HEK293T (cell line): Measurements from ENCODE around the gene MTRF1.

Experiments
- CTCF ChIA-PET: fragments of 350-600 bp; formaldehyde crosslinking; extraction: SDS; loops from one replicate; lab custom pipeline; 2021; ENCODE audit warnings: antibody characterized with exemption, inconsistent platforms; lab: Yijun Ruan, JAX
- POLR2A ChIA-PET: fragments of 350-600 bp; formaldehyde crosslinking; extraction: SDS; loops from one replicate; lab custom pipeline; 2020; ENCODE audit warnings: antibody characterized with exemption, inconsistent platforms; lab: Yijun Ruan, JAX
- DNase-seq: peaks from one replicate; pipeline ENCODE4 v3.0.0; 2012; ENCODE audit warnings: mixed read lengths; ENCODE audit errors: extremely low spot score
- ARNT ChIP-seq: fragments of 450-650 bp; IDR thresholded peaks from 2 replicates; pipeline ENCODE4 v1.6.1; 2017; ENCODE audit warnings: mild to moderate bottlenecking
- BHLHE40 ChIP-seq: fragments of 450-650 bp; IDR thresholded peaks from 2 replicates; pipeline ENCODE4 v1.6.1; 2016; ENCODE audit warnings: mild to moderate bottlenecking, moderate library complexity, borderline replicate concordance
- CTBP1 ChIP-seq: fragments of 450-650 bp; IDR thresholded peaks from 2 replicates; pipeline ENCODE4 v1.6.1; 2016; ENCODE audit warnings: borderline replicate concordance
- ELF4 ChIP-seq: fragments of 450-650 bp; IDR thresholded peaks from 2 replicates; pipeline ENCODE4 v1.6.1; 2017; ENCODE audit warnings: antibody characterized with exemption
- FOXA1 ChIP-seq: fragments of 450-650 bp; IDR thresholded peaks from 2 replicates; pipeline ENCODE4 v1.6.1; 2016; ENCODE audit warnings: mild to moderate bottlenecking
- FOXK2 ChIP-seq: fragments of 450-650 bp; IDR thresholded peaks from 2 replicates; pipeline ENCODE4 v1.6.1; 2016; ENCODE audit warnings: mild to moderate bottlenecking
- FOXM1 ChIP-seq: fragments of 450-650 bp; IDR thresholded peaks from 2 replicates; pipeline ENCODE4 v1.6.1; 2017; ENCODE audit warnings: mild to moderate bottlenecking, borderline replicate concordance
- HDGF ChIP-seq: fragments of 450-650 bp; IDR thresholded peaks from 2 replicates; pipeline ENCODE4 v1.6.1; 2017; ENCODE audit warnings: antibody characterized with exemption, borderline replicate concordance
- L3MBTL2 ChIP-seq: fragments of 450-650 bp; conservative IDR thresholded peaks from 2 replicates; pipeline ENCODE4 v1.6.1; 2016; ENCODE audit warnings: mild to moderate bottlenecking
- LEF1 ChIP-seq: fragments of 450-650 bp; IDR thresholded peaks from 2 replicates; pipeline ENCODE4 v1.6.1; 2017; ENCODE audit warnings: mild to moderate bottlenecking, borderline replicate concordance
- NFRKB ChIP-seq: fragments of 450-650 bp; IDR thresholded peaks from 2 replicates; pipeline ENCODE4 v1.6.1; 2016; ENCODE audit warnings: mild to moderate bottlenecking, moderate library complexity
- SP1 ChIP-seq: fragments of 450-650 bp; IDR thresholded peaks from 2 replicates; pipeline ENCODE4 v1.6.1; 2017
- SUZ12 ChIP-seq: fragments of 450-650 bp; IDR thresholded peaks from 2 replicates; pipeline ENCODE4 v1.6.1; 2016; ENCODE audit warnings: mild to moderate bottlenecking
- TARDBP ChIP-seq: fragments of 450-650 bp; IDR thresholded peaks from 2 replicates; pipeline ENCODE4 v1.6.1; 2016
- ZNF384 ChIP-seq: fragments of 450-650 bp; IDR thresholded peaks from 2 replicates; pipeline ENCODE4 v1.6.1; 2016
- TF ChIP-seq, protein P1 (sequence below): fragments of 450-650 bp; IDR thresholded peaks from 2 replicates; pipeline ENCODE4 v1.6.1; 2016

Gene MTRF1

DNA sequence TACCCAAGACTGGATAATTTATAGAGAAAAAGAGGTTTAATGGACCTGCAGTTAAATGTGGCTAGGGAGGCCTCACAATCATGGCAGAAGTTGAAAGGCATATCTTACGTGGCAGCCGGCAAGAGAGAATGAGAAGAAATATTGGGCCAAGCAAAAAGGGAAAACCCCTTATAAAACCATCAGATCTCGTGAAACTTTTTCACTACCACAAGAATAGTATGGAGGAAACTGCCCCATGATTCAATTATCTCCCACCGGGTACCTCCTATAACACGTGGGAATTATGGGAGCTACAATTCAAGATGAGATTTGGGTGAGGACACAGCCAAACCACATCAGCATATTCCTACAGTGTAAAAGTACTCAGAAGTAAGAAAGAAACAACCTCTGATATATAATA is 64.3 kb downstream of the MTRF1 start:
- no peak for DNase-seq
- ChIA-PET CTCF (interaction anchor here (1.6 kb wide), 1 partner anchor 144 kb away, joined by 3 read pairs; no protein-coding TSS in a partner anchor), POLR2A (no interaction called here)
- TF ChIP-seq CTBP1 (no peak), LEF1 (no peak), SUZ12 (no peak), SP1 (no peak), NFRKB (no peak), ELF4 (no peak), FOXK2 (no peak), HDGF (no peak), FOXA1 (no peak), FOXM1 (no peak), L3MBTL2 (no peak), BHLHE40 (no peak), ARNT (no peak)

DNA sequence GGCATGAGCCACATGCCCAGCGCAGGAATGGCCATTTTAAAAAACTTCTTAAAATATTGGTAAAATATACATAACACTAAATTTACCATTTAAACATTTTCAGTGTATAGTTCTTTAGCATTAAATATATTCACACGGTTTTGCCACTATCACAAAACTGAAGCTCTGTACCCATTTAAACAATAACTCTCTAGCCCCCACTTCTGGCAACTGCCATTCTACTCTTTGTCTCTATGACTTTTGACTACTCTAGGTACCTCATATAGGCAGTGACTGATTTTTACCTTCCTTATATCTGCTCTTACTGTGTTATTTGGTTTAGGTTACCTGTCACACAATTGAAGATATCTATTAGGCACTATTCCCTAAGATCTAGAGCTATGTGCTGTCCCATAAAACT is 66.8 kb downstream of the MTRF1 start:
- ChIA-PET POLR2A (no interaction called here), CTCF (no interaction called here)
- TF ChIP-seq FOXM1 (no peak), ZNF384 (no peak), BHLHE40 (no peak), FOXK2 (no peak), HDGF (no peak), TARDBP (no peak), SUZ12 (no peak), ARNT (no peak), LEF1 (no peak)
- TF ChIP-seq, protein P1, sequence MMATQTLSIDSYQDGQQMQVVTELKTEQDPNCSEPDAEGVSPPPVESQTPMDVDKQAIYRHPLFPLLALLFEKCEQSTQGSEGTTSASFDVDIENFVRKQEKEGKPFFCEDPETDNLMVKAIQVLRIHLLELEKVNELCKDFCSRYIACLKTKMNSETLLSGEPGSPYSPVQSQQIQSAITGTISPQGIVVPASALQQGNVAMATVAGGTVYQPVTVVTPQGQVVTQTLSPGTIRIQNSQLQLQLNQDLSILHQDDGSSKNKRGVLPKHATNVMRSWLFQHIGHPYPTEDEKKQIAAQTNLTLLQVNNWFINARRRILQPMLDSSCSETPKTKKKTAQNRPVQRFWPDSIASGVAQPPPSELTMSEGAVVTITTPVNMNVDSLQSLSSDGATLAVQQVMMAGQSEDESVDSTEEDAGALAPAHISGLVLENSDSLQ, result no peak
- DNase-seq, result no peak

DNA sequence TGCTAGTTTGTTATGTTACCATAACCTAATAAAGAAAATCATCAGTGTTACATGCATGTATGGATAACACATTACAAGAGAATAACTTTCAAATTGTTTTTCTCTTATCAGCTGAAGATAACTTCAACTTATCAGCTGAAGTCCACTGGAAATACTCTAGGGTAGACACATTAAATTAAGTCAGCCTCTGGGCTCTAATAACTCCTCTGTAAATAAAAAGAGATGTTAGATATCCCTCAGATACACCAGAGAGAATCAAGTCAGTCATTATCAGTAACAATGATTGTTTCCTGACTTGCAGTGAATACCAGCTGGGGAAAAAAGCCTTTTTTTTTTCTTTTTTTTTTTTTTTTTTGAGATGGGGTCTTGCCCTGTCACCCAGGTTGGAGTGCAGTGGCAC is 67.4 kb downstream of the MTRF1 start:
- CTCF ChIA-PET, result no interaction called here
- no peak for TF ChIP-seq HDGF
- POLR2A ChIA-PET, result no interaction called here
- no peak for DNase-seq

DNA sequence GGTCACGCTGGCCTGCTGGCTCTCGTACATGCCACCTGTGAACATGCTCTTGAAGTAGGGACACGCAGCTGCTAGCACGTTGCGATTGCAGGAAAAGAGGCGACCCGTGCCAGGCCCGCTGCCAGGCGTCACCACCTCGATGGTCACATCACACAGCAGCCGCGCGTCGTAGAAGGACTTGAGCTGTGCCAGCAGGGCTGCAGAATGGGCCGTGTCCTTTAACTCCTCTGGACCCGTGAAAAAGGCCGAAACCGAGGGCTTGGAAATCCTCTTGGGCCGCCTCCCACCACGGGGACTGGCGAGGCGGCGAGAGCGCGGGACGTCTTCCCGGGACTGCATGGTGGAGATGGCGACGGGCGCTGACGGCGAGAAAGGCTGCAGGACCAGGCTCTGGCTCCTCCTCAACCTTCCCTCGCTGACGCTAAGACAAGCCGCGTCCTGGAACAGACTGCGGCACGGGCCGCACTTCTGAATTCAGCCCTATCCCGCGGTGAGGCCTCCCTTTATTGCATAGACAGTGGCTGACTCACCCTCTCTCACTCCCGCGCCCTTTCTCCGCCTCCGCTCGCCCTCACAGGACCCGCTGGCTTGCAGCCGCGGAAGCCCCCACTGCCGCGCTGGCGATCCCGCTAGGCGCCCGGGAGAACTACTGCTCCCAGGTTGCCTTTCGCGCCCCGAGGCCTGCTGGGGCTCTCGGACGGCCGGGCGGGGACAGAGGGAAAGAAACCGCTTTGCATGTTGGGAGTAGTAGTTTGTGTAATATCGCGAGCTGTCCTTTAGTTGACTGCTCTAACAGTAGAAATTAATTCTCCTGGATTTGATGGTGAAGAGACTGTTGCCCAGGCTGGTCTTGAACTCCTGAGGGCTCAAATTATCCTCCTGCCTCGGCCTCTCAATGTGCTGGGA is 69.2 kb downstream of the MTRF1 start, which contains the start of gene KBTBD7:
TSS of gene KBTBD7 (minus strand) at position 651 of the 906 bp plus-strand sequence. CDS start at position 339, 312 bp downstream.
- ChIA-PET CTCF (no interaction called here), POLR2A (interaction anchor here (0.6 to 1.4 kb wide), 2 partner anchors 62 to 66 kb away, joined by 4 read pairs; no protein-coding TSS in a partner anchor)
- TF ChIP-seq NFRKB (no peak), FOXA1 (no peak), ELF4 (peak; percentile 65), BHLHE40 (no peak), L3MBTL2 (peak; percentile 94), FOXM1 (no peak), ZNF384 (no peak), SUZ12 (peak; percentile 81), HDGF (no peak), SP1 (no peak), ARNT (no peak), TARDBP (no peak), LEF1 (no peak), CTBP1 (no peak), FOXK2 (no peak)
- TF ChIP-seq, protein P1, result no peak
- peak; percentile 87 for DNase-seq

DNA sequence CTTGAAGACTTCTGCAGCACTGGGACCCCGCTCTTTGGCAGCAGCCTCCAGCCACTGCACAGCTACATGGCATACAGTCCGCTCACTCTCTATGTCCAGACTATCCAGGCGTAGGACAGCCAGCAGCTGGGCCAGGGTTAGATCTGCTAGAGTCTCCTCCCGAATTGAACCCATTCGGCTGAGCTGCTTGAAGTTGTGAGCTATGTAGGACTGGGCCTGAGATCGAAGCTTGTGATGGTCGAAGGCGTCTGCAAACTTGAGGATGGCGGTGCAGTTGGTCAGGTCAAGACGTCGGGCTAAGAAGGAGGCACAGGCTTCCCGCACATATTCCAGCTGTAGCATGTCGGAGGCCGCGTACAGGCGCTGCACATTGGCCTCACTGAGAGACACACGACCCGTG is 69.9 kb downstream of the MTRF1 start:
- ChIA-PET CTCF (no interaction called here), POLR2A (no interaction called here)
- TF ChIP-seq ELF4 (no peak), SP1 (no peak), FOXA1 (no peak), CTBP1 (no peak), LEF1 (no peak), SUZ12 (no peak), BHLHE40 (no peak)
- TF ChIP-seq, protein P1, result no peak
- DNase-seq, result no peak

DNA sequence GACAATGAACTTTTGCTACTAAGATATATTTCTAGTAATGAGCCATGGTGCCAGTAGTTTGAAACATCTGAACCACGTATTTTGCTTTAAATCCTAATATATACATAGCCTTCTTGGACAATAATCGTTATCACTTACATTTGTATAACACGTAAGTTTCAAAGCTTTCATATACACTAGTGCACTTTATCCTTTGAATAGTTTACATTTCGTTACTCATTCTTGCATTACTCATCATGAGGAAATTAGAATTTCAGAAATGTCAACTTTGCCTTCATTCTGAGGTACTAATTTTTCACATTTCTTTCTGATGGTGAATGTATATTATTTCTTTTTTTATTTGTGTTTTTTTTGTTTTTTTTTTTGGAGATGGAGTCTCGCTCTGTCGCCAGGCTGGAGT is 74.8 kb downstream of the MTRF1 start:
- ChIA-PET CTCF (no interaction called here), POLR2A (no interaction called here)
- no peak for TF ChIP-seq SP1
- TF ChIP-seq, protein P1, result no peak
- TF ChIP-seq NFRKB, result no peak
- TF ChIP-seq FOXM1, result no peak
- TF ChIP-seq LEF1, result no peak
- no peak for TF ChIP-seq FOXA1
- no peak for TF ChIP-seq ARNT
- no peak for TF ChIP-seq ZNF384
- no peak for TF ChIP-seq ELF4
- TF ChIP-seq SUZ12, result no peak
- TF ChIP-seq FOXK2, result no peak
- TF ChIP-seq HDGF, result no peak
- no peak for TF ChIP-seq CTBP1
- no peak for TF ChIP-seq BHLHE40
- DNase-seq, result no peak
